Esophagus muscularis mucosa (tissue), 4 donors: ENCODE results near the gene PAOX.

Experiments used
- EP300 ChIP-seq: sonication (generic); formaldehyde crosslinking; IDR thresholded peaks from one replicate; pipeline ENCODE4 v1.6.1; 2017; ENCODE audit warnings: antibody characterized with exemption
- POLR2A ChIP-seq: fragments of 450-650 bp; IDR thresholded peaks from one replicate; pipeline ENCODE4 v1.6.1; 2017; ENCODE audit warnings: antibody characterized with exemption, moderate library complexity, mild to moderate bottlenecking, low read depth
- POLR2AphosphoS5 ChIP-seq, 2 donors: sonication (generic); formaldehyde crosslinking; IDR thresholded peaks; one replicate each; pipeline ENCODE4 v1.6.1; 2017; ENCODE audit warnings: antibody characterized with exemption in 2 of 2
- TF ChIP-seq, protein P1 (sequence below), 3 experiments: fragments of 200-600 bp in 2 of 3; fragments of 450-650 bp in 1 of 3; sonication (generic) in 2 of 3; IDR thresholded peaks; one replicate each; pipeline ENCODE4 v1.5.1; 2017 to 2019; ENCODE audit warnings: antibody characterized with exemption in 3 of 3, mild to moderate bottlenecking in 2 of 3, moderate library complexity in 1 of 3

GRCh38 chr10:133391761-133392518 lies 12.9 kb downstream of the PAOX start:
- TF ChIP-seq, protein P1, sequence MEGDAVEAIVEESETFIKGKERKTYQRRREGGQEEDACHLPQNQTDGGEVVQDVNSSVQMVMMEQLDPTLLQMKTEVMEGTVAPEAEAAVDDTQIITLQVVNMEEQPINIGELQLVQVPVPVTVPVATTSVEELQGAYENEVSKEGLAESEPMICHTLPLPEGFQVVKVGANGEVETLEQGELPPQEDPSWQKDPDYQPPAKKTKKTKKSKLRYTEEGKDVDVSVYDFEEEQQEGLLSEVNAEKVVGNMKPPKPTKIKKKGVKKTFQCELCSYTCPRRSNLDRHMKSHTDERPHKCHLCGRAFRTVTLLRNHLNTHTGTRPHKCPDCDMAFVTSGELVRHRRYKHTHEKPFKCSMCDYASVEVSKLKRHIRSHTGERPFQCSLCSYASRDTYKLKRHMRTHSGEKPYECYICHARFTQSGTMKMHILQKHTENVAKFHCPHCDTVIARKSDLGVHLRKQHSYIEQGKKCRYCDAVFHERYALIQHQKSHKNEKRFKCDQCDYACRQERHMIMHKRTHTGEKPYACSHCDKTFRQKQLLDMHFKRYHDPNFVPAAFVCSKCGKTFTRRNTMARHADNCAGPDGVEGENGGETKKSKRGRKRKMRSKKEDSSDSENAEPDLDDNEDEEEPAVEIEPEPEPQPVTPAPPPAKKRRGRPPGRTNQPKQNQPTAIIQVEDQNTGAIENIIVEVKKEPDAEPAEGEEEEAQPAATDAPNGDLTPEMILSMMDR (IDR thresholded peaks at IDR 0.05): no peak
- no peak for TF ChIP-seq POLR2A
- TF ChIP-seq POLR2AphosphoS5 (IDR thresholded peaks at IDR 0.05): no peak
- no peak for TF ChIP-seq EP300
